Epithelial cell of proximal tubule (primary cell): ENCODE data around the gene MEIS3. TPM values are rescaled to one million over a fixed set of nuclear protein-coding genes. Genes with fewer than 3 reads are reported as not detected.
A peak's percentile ranks its signal among the peaks of the same experiment; 100 is the strongest.
"Not testable (repeated sequence)": the region's sequence is repeated elsewhere in the genome, so short reads cannot be mapped to it uniquely, and the experiment has no call there.

ENCODE experiments used
- DNase-seq: peaks from one replicate; pipeline ENCODE4 v3.0.0-alpha.2; 2011; ENCODE audit warnings: low read depth
- H3K4me3 ChIP-seq: 2 replicates; pipeline ENCODE4 v1.5.1; 2011; ENCODE audit warnings: low read depth, mild to moderate bottlenecking, low read length
- CTCF ChIP-seq: conservative IDR thresholded peaks from 2 replicates; pipeline ENCODE4 v1.5.1; 2012; ENCODE audit warnings: low read depth, mild to moderate bottlenecking, low read length
- total RNA-seq: library from RNA; depleted of rRNA; stranded (reverse); fragments of >200 nt; gene quantifications from 2 replicates; pipeline ENCODE4 v1.2.3, GENCODE V29; 2015

Gene MEIS3
- total RNA-seq, 1 donor from 2014 or later = 0.29 TPM

GRCh38 chr19:47415953-47416642 is 3.2 kb downstream of the MEIS3 start:
- no peak for DNase-seq
- no peak overlapping the region for H3K4me3 ChIP-seq
- no peak for TF ChIP-seq CTCF

- peak; percentile 48 for TF ChIP-seq CTCF
- H3K4me3 ChIP-seq = no peak overlapping the region
- no peak for DNase-seq
Measured at GRCh38 chr19:47414469-47414868, 4.9 kb downstream of the MEIS3 start.

- no peak for TF ChIP-seq CTCF
- no peak overlapping the region for H3K4me3 ChIP-seq
Measured at GRCh38 chr19:47413941-47414340, 5.4 kb downstream of the MEIS3 start.

GRCh38 chr19:47411696-47412095 is 7.6 kb downstream of the MEIS3 start:
- H3K4me3 ChIP-seq, DNase-seq: not testable (repeated sequence)

More at GRCh38 chr19:47413941-47414340, 5.4 kb downstream of the MEIS3 start:
- no peak for DNase-seq

- no peak for DNase-seq
- H3K4me3 ChIP-seq = no peak overlapping the region
- no peak for TF ChIP-seq CTCF
Measured at GRCh38 chr19:47411101-47411500, 8.2 kb downstream of the MEIS3 start.

- no peak overlapping the region for H3K4me3 ChIP-seq
- TF ChIP-seq CTCF = no peak
- DNase-seq = no peak
Measured at GRCh38 chr19:47408156-47408938, 11.0 kb downstream of the MEIS3 start.

DNA sequence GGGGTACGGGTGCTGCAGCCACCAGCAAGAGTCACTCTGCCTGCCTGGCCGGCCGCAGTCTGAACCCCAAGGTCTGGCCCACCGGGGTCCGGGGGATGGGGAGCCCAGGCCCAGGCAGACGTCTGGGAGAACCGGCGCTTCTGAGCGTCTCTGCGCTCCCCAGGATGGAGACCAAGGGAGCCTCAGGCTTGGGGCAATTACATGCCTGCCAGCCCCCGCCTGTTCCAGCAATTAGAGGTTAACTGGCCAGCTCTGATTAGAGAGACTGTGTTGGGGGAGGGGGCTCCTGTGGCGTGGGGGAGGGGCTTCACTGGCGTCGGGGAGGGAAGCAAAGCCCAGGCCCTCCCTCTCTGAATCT is 11.9 kb downstream of the MEIS3 start:
- no peak for DNase-seq
- no peak for TF ChIP-seq CTCF
- no peak overlapping the region for H3K4me3 ChIP-seq
